Panc1 (cell line): ENCODE data around the gene GPC1. TPM values are rescaled to one million over a fixed set of nuclear protein-coding genes. Genes with fewer than 3 reads are reported as not detected.

Source experiments
- ATAC-seq: fragments of 200-7000 bp; cut with Tn5 transposase; 2 replicates; pipeline ENCODE4 v1.9.1; 2020; ENCODE audit warnings: mild to moderate bottlenecking, moderate library complexity
- BruUV-seq: library from RNA; stranded (reverse); fragments of 400-500 nt; replicated peaks from 2 replicates; lab custom pipeline; 2021; lab: Mats Ljungman, UMichigan
- CTCF ChIA-PET: fragments of 300-600 bp; sonication (Branson Sonifier 250); formaldehyde crosslinking; loops from one replicate; lab custom pipeline; 2022; ENCODE audit warnings: antibody characterized with exemption; lab: Charles Lee
- POLR2A ChIA-PET: fragments of 300-600 bp; sonication (Branson Sonifier 250); formaldehyde crosslinking; loops from one replicate; lab custom pipeline; 2022; ENCODE audit warnings: antibody characterized with exemption; lab: Charles Lee
- DNase-seq: peaks from one replicate; pipeline ENCODE4 v3.0.0-alpha.2; 2010; ENCODE audit warnings: low read depth, low spot score
- H3K27ac ChIP-seq: 2 replicates; pipeline ENCODE4 v1.5.1; 2011; ENCODE audit warnings: mild to moderate bottlenecking, low read length, inconsistent platforms
- H3K27me3 ChIP-seq: fragments of 200-500 bp; sonication (Bioruptor generic); 2 replicates; pipeline ENCODE4 v1.6.0; 2014; ENCODE audit warnings: low read length, inconsistent platforms; ENCODE audit not compliant: control insufficient read depth, insufficient read depth
- H3K36me3 ChIP-seq: fragments of 200-500 bp; sonication (Bioruptor generic); 2 replicates; pipeline ENCODE4 v1.5.1; 2014; ENCODE audit warnings: inconsistent platforms, mild to moderate bottlenecking, low read length, moderate library complexity; ENCODE audit not compliant: control insufficient read depth, insufficient read depth
- H3K4me1 ChIP-seq: 2 replicates; pipeline ENCODE4 v1.5.1; 2011; ENCODE audit warnings: inconsistent platforms, mild to moderate bottlenecking, low read length, moderate library complexity; ENCODE audit not compliant: control insufficient read depth, insufficient read depth
- H3K4me3 ChIP-seq, 2 experiments: 2 replicates each; pipeline ENCODE4 v1.5.1; 2011 to 2012; ENCODE audit warnings: low read depth in 2 of 2, low read length in 2 of 2, mild to moderate bottlenecking in 2 of 2, inconsistent platforms in 1 of 2, moderate library complexity in 1 of 2
- H3K9me3 ChIP-seq: fragments of 200-500 bp; sonication (Bioruptor generic); 2 replicates; pipeline ENCODE4 v1.5.1; 2014; ENCODE audit warnings: low read depth, mild to moderate bottlenecking, inconsistent platforms, low read length, moderate library complexity; ENCODE audit not compliant: control insufficient read depth, insufficient read depth
- CTCF ChIP-seq: fragments of 450-650 bp; IDR thresholded peaks from 2 replicates; pipeline ENCODE4 v1.5.1; 2017; ENCODE audit warnings: mild to moderate bottlenecking
- POLR2AphosphoS5 ChIP-seq: IDR thresholded peaks from 2 replicates; pipeline ENCODE4 v1.6.1; 2012; ENCODE audit warnings: mild to moderate bottlenecking, low read depth, low read length, moderate library complexity
- SIN3A ChIP-seq: IDR thresholded peaks from 2 replicates; pipeline ENCODE4 v1.6.1; 2012; ENCODE audit warnings: low read depth, mild to moderate bottlenecking, low read length, moderate library complexity, borderline replicate concordance; ENCODE audit not compliant: insufficient read depth
- TCF7L2 ChIP-seq: IDR thresholded peaks from 2 replicates; pipeline ENCODE4 v1.6.1; 2011; ENCODE audit warnings: mild to moderate bottlenecking, low read depth, low read length, inconsistent platforms
- in situ Hi-C: cut with HindIII; loops from 2 replicates; pipeline ENCODE4 v1.10.0; 2016; ENCODE audit warnings: low sequenced_read_pairs, low pct_unique_long_range_greater_than_20kb
- intact Hi-C: fragments of 100-400 bp; cut with micrococcal nuclease; formaldehyde crosslinking; loops from one replicate; pipeline ENCODE4 v1.10.0; 2022; ENCODE audit not compliant: unreplicated experiment
- total RNA-seq: library from RNA; stranded (reverse); gene quantifications from one replicate; pipeline ENCODE4 v1.2.1, GENCODE V29; 2021; ENCODE audit not compliant: unreplicated experiment
- TF ChIP-seq, protein P1 (sequence below), 2 experiments: IDR thresholded peaks; 2 replicates each; pipeline ENCODE4 v1.6.1; 2011 to 2012; ENCODE audit warnings: low read depth in 2 of 2, control low read depth in 1 of 2, low read length in 1 of 2, mild to moderate bottlenecking in 1 of 2, moderate library complexity in 1 of 2; ENCODE audit not compliant: insufficient read depth in 1 of 2

Gene GPC1
- total RNA-seq, 1 experiment from 2014 or later: 88.7 TPM

DNA sequence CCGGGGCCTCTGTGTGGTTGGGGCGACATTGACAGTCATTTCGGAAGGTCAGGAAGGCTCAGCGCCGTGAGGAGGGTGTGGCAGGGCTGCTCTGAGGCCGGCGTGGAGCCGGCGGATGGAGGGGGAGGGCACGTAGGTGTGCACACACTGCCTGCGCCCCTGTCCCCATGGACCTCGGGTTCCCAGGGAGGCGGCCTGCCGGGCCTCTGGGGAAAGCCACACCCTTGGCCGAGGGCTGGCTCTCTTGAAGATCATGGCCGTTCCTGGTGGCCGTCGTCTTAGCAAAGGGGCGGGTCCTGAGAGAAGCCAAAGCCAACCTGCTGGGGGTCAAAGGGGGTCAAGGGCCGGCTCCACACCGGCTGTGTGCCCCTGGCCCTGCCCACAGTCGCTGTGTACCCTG, 11.9 kb downstream of the GPC1 start:
- intact Hi-C loops: no loop called here

GRCh38 chr2:240447934-240448333, 12.5 kb downstream of the GPC1 start:
- H3K27ac ChIP-seq: no peak overlapping the region
- ChIA-PET POLR2A (no interaction called here), CTCF (interaction anchor here (0.7 kb wide), 1 partner anchor 78 kb away, joined by 3 read pairs; no protein-coding TSS in a partner anchor)
- H3K27me3 ChIP-seq: no peaks in the 10 kb centered on the region
- no peaks in the 10 kb centered on the region for H3K9me3 ChIP-seq
- TF ChIP-seq CTCF (no peak), SIN3A (no peak), TCF7L2 (no peak), POLR2AphosphoS5 (no peak)
- TF ChIP-seq, protein P1, sequence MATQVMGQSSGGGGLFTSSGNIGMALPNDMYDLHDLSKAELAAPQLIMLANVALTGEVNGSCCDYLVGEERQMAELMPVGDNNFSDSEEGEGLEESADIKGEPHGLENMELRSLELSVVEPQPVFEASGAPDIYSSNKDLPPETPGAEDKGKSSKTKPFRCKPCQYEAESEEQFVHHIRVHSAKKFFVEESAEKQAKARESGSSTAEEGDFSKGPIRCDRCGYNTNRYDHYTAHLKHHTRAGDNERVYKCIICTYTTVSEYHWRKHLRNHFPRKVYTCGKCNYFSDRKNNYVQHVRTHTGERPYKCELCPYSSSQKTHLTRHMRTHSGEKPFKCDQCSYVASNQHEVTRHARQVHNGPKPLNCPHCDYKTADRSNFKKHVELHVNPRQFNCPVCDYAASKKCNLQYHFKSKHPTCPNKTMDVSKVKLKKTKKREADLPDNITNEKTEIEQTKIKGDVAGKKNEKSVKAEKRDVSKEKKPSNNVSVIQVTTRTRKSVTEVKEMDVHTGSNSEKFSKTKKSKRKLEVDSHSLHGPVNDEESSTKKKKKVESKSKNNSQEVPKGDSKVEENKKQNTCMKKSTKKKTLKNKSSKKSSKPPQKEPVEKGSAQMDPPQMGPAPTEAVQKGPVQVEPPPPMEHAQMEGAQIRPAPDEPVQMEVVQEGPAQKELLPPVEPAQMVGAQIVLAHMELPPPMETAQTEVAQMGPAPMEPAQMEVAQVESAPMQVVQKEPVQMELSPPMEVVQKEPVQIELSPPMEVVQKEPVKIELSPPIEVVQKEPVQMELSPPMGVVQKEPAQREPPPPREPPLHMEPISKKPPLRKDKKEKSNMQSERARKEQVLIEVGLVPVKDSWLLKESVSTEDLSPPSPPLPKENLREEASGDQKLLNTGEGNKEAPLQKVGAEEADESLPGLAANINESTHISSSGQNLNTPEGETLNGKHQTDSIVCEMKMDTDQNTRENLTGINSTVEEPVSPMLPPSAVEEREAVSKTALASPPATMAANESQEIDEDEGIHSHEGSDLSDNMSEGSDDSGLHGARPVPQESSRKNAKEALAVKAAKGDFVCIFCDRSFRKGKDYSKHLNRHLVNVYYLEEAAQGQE (IDR thresholded peaks at IDR 0.05; ENCODE audit: insufficient read depth in 1 of 2, low read depth in 2 of 2, low read length in 1 of 2): no peak
- ATAC-seq (no peak), DNase-seq (no peak)
- intact Hi-C loops: no loop called here
- H3K4me3 ChIP-seq: no peak overlapping the region
- no TSS peak for BruUV-seq
- no peaks in the 10 kb centered on the region for H3K36me3 ChIP-seq
- H3K4me1 ChIP-seq: peaks cover 28% of the 10 kb centered on the region
- in situ Hi-C loops: no loop called here

More for the DNA sequence above, 11.9 kb downstream of the GPC1 start:
- BruUV-seq: no TSS peak
- Histone ChIP-seq H3K27ac (no peak overlapping the region), H3K36me3 (no peaks in the 10 kb centered on the region), H3K4me1 (peaks cover 28% of the 10 kb centered on the region), H3K9me3 (no peaks in the 10 kb centered on the region), H3K27me3 (no peaks in the 10 kb centered on the region), H3K4me3 (no peak overlapping the region)
- TF ChIP-seq TCF7L2: no peak
- TF ChIP-seq POLR2AphosphoS5: no peak
- TF ChIP-seq, protein P1 (IDR thresholded peaks at IDR 0.05; ENCODE audit: insufficient read depth in 1 of 2, low read depth in 2 of 2, low read length in 1 of 2): no peak
- ChIA-PET CTCF (no interaction called here), POLR2A (no interaction called here)
- in situ Hi-C loops: no loop called here
- DNase-seq: no peak
- ATAC-seq: no peak
